ENCODE measurements around the gene ZNF474.

Gene ZNF474

GRCh38 chr5:122102825-122103224 lies 26.5 kb upstream of the ZNF474 start:
- POLR2A ChIA-PET: no interaction called here
- H3K4me1 ChIP-seq (ENCODE audit: control insufficient read depth, insufficient read depth, low read length): no peaks in the 10 kb centered on the region
- H3K27ac ChIP-seq (ENCODE audit: extremely low read depth, low read depth, low read length): no peak overlapping the region
- no peaks in the 10 kb centered on the region for H3K9me3 ChIP-seq (ENCODE audit: control insufficient read depth, insufficient read depth, low read depth, low read length)
- TF ChIP-seq ZNF600 (tag by site-specific recombination; IDR thresholded peaks at IDR 0.05) (no peak), PRDM2 (tag by site-specific recombination; IDR thresholded peaks at IDR 0.05; ENCODE audit: borderline replicate concordance) (no peak), ZFP37 (tag by site-specific recombination; IDR thresholded peaks at IDR 0.05) (no peak), GFI1B (tag by site-specific recombination; IDR thresholded peaks at IDR 0.05) (no peak), ZNF596 (tag by site-specific recombination; IDR thresholded peaks at IDR 0.05) (no peak), ZNF658 (tag by site-specific recombination; IDR thresholded peaks at IDR 0.05) (no peak), ZXDB (tag by site-specific recombination; IDR thresholded peaks at IDR 0.05) (no peak), ZNF530 (tag by site-specific recombination; IDR thresholded peaks at IDR 0.05; ENCODE audit: low read depth) (no peak), ZNF24 (tag by site-specific recombination; IDR thresholded peaks at IDR 0.05) (no peak), ZNF624 (tag by site-specific recombination; IDR thresholded peaks at IDR 0.05) (no peak), ZBTB44 (tag by site-specific recombination; IDR thresholded peaks at IDR 0.05) (no peak), ZNF426 (tag by site-specific recombination; IDR thresholded peaks at IDR 0.05) (no peak), ZNF768 (tag by site-specific recombination; IDR thresholded peaks at IDR 0.05) (no peak)
- TF ChIP-seq, protein P1, sequence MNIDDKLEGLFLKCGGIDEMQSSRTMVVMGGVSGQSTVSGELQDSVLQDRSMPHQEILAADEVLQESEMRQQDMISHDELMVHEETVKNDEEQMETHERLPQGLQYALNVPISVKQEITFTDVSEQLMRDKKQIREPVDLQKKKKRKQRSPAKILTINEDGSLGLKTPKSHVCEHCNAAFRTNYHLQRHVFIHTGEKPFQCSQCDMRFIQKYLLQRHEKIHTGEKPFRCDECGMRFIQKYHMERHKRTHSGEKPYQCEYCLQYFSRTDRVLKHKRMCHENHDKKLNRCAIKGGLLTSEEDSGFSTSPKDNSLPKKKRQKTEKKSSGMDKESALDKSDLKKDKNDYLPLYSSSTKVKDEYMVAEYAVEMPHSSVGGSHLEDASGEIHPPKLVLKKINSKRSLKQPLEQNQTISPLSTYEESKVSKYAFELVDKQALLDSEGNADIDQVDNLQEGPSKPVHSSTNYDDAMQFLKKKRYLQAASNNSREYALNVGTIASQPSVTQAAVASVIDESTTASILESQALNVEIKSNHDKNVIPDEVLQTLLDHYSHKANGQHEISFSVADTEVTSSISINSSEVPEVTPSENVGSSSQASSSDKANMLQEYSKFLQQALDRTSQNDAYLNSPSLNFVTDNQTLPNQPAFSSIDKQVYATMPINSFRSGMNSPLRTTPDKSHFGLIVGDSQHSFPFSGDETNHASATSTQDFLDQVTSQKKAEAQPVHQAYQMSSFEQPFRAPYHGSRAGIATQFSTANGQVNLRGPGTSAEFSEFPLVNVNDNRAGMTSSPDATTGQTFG (tag by site-specific recombination; IDR thresholded peaks at IDR 0.05; ENCODE audit: borderline replicate concordance): no peak
- TF ChIP-seq, protein P2, sequence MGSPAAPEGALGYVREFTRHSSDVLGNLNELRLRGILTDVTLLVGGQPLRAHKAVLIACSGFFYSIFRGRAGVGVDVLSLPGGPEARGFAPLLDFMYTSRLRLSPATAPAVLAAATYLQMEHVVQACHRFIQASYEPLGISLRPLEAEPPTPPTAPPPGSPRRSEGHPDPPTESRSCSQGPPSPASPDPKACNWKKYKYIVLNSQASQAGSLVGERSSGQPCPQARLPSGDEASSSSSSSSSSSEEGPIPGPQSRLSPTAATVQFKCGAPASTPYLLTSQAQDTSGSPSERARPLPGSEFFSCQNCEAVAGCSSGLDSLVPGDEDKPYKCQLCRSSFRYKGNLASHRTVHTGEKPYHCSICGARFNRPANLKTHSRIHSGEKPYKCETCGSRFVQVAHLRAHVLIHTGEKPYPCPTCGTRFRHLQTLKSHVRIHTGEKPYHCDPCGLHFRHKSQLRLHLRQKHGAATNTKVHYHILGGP (tag by site-specific recombination; IDR thresholded peaks at IDR 0.05): no peak
- no peaks in the 10 kb centered on the region for H3K36me3 ChIP-seq (ENCODE audit: control insufficient read depth in 2 of 2, insufficient read depth in 1 of 2, low read length in 2 of 2)
- H3K4me3 ChIP-seq (ENCODE audit: low read depth, low read length): no peak overlapping the region
- CTCF ChIA-PET: interaction anchor here (0.7 to 2.1 kb wide), 9 partner anchors 39 to 1233 kb away, joined by 3 to 9 read pairs (median 4); no protein-coding TSS in a partner anchor

Measured in HEK293 (cell line).